GM18499 (cell line): ENCODE measurements around the gene SNED1.

Experiments
- ATAC-seq: cut with Tn5 transposase; IDR thresholded peaks from one replicate; pipeline ENCODE4 v1.9.1; 2021; ENCODE audit warnings: moderate number of reproducible peaks; ENCODE audit not compliant: insufficient read depth, unreplicated experiment

The SNED1 gene

DNA sequence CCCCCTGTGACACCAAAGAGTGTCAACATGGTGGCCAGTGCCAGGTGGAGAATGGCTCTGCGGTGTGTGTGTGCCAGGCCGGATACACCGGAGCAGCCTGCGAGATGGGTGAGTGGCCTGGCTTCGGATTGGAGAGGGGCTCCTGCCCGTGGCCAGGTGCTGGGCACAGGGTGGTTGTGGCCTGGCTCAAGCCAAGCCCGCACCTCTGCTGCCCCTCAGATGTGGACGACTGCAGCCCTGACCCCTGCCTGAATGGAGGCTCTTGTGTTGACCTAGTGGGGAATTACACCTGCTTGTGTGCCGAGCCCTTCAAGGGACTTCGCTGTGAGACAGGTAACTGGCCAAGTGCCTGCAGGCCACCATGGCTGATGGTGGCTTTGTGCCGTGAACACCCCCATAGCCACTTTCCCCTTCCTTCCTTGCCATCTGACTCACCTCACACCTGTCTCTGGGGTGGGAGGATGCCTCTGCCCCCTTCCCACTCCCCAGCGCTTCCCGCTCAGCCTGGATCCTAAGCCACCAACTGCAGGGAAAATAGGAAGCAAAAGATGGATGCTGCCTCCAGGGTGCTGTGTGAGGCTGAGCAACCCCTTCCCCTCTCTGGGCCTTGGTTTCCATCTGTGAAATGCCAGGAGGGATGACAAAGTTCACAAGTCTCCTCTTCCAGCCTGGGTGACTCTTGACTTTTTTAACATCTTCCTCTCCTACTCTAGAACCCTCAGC, 41.8 kb downstream of the SNED1 start:
- ATAC-seq, result no peak

DNA sequence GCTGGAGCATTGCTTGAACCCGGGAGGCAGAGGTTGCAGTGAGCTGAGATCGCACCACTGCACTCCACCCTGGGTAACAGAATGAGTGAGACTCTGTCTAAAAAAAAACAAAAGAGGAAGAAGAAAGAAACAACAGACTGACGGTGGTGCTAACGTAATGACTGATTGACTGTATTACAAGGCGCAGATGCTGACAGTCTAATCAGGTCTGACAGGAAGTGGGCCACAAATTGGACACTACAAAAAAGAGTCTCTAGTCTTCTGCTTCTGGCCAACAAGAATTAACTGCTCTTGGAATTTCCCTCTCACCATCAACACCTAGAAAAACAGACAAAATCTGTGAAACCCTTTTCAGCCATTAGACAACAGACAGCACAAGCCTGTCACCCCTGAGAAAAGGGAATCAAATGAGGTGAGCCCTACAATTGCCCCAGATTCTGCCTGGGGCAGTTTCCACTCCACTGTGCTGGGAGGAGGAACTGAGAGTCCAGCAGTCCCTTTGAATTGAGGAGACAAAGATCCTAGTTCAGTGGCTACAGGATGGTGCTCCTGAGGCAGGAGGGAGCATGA, 43.3 kb downstream of the SNED1 start:
- ATAC-seq, result no peak

DNA sequence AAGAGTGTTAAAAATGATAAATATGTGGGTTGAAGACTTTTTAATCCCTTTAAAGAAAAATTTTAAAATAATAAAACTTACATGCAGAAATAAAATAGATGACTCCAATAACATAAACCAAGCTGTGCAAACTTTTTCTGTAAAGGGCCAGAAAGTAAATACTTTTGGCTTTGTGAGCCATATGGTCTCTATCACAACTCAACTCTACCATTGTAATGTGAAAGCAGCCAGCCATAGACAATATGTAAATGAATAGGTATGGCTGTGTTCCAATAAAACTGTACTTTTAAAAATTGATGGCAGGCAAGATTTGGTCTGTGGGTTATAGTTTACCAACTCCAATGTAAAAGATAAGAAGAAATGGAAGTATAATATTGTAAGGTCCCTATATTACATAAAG, 45.2 kb downstream of the SNED1 start:
- no peak for ATAC-seq

- ATAC-seq, result no peak
These were observed 49.0 kb downstream of the SNED1 start for GRCh38 chr2:241047253-241048010.

DNA sequence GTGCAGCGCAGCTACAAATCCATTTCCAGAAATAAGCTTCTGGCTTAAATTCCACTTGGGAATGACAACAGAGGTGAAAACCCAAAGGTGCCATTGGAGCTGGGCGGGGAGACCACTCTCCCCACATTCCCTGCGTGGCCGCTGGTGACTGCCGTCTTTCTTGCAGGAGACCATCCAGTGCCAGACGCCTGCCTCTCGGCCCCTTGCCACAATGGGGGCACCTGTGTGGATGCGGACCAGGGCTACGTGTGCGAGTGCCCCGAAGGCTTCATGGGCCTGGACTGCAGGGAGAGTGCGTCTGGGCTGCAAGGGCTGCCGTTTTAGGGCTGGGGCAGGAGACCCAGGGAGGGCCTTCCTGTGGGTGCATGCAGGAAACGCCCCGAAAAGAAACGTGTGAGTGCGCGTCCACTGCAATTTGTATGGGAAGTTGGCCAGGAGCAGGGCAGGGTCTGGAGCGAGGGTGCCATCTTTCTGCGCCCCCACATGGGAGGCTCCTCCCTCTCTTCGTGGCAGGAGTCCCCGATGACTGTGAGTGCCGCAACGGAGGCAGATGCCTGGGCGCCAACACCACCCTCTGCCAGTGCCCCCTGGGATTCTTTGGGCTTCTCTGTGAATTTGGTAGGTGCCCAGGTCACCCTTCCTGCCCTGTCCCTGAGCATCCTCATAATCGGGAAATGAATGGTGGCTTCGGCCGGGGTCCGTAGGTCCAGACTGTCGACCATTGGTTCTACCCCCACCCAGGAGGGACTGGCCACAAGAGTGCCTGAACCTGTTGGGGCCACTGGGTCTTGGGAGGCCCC, 49.9 kb downstream of the SNED1 start:
- ATAC-seq, result no peak

- ATAC-seq, result no peak
These were observed 50.5 kb downstream of the SNED1 start for GRCh38 chr2:241048949-241049343.

GRCh38 chr2:241049739-241050623, 51.6 kb downstream of the SNED1 start:
- no peak for ATAC-seq

GRCh38 chr2:241050624-241051577, 52.5 kb downstream of the SNED1 start:
- ATAC-seq, result no peak

DNA sequence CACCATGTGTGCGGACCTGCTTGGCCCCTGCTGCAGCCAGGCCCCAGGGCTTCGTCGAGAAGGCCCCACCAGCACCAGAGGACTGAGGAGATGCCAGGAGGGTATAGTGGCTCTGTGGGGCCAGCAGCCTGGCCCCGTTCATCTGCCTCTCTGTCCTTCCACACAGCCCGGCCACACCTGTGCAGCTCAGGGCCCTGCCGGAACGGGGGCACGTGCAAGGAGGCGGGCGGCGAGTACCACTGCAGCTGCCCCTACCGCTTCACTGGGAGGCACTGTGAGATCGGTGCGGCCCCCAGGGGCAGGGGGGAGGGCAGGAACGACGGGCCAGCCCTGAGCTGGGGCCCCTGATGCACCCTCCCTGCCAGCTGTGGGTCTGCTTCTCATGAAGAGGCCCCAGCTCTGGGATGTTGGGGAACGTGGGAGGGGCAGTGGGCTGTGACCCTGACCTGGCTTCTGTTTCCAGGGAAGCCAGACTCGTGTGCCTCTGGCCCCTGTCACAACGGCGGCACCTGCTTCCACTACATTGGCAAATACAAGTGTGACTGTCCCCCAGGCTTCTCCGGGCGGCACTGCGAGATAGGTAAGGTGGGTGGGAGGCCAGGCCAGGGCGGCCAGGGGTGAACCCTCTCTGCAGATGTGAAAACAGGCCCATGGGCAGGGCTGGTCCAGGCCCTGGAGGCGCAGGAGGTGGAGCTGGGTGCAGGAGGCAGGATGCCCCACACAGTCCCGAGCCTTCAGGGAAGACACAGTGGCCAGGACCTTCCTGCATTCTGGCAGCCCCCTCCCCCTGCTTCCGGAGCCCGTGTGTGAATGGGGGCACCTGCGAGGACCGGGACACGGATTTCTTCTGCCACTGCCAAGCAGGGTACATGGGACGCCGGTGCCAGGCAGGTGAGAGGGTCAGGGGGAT, 53.4 kb downstream of the SNED1 start:
- ATAC-seq, result no peak

- ATAC-seq, result no peak
These were observed 54.4 kb downstream of the SNED1 start for GRCh38 chr2:241052677-241053360.

DNA sequence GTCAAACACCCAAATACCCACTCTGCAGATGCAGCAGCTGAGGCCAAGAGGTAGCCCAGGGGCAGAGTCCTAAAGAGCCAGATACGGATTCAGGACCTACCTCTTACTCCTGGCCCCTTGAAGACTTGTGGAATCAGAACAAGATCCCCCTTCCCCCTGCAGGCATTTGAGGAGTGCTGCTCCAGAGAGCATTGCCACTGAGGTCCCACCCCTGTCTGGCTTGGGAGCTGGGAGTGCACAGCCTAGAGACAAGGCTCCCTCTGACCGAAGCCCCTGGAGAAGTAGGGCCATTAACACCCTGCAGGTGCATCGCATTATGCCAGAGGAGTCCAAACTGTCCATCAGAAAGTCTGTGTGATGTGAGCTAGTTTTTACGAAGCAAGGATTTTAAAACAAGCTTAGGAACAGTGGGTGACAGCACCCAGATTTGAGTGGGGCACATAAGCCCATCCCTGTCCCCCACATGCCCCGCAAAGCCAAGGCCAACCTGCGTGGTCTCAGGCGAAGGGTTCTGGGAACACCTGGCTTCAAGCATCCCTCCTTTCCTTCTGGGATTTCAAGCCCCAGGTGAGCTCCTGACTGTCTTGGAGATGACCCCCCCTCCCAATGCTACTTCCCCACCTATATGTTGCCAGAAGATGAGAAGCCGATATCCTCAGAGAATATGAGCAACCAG, 55.3 kb downstream of the SNED1 start:
- ATAC-seq, result no peak

DNA sequence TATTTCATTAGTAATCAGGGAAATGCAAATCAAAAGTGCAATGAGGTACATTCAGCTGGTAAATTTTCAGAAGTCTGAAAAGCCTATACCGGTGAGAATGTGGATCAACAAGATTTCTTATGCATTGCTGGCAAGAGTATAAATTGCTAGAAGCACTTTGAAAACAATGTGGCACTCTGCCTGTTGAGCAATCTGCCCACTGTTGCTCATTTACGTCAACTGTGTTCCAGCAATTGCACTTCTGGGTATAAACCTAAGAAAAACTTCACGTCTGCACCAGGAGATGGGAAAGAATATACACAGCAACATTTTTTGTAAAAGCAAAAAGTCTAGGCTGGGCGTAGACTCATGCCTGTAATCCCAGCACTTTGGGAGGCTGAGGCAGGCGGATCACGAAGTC, 62.9 kb downstream of the SNED1 start:
- ATAC-seq, result no peak

GRCh38 chr2:241062389-241063092, 64.1 kb downstream of the SNED1 start:
- ATAC-seq, result no peak

- ATAC-seq, result no peak
These were observed 64.7 kb downstream of the SNED1 start for GRCh38 chr2:241063093-241063551.

- ATAC-seq, result no peak
These were observed 65.2 kb downstream of the SNED1 start for GRCh38 chr2:241063587-241063986.
